SK-N-SH treated with all-trans-retinoic acid at 6 μM for 48 hours (cell line): Measurements from ENCODE around the gene CENPP.

ENCODE experiments used
- CREB5 ChIP-seq: fragments of 250-450 bp; sonication (Bioruptor Pico); IDR thresholded peaks from 2 replicates; pipeline ENCODE4 v1.5.1; 2020; ENCODE audit warnings: low read depth, mild to moderate bottlenecking, moderate library complexity
- ESRRG ChIP-seq: fragments of 250-450 bp; sonication (Bioruptor Pico); IDR thresholded peaks from 2 replicates; pipeline ENCODE4 v1.6.1; 2021; ENCODE audit warnings: mild to moderate bottlenecking
- OSR1 ChIP-seq: fragments of 250-450 bp; sonication (Bioruptor Pico); IDR thresholded peaks from 2 replicates; pipeline ENCODE4 v1.8.0; 2022; ENCODE audit warnings: moderate library complexity, mild to moderate bottlenecking, inconsistent platforms
- PATZ1 ChIP-seq: fragments of 250-450 bp; sonication (Bioruptor Pico); IDR thresholded peaks from 2 replicates; pipeline ENCODE4 v1.8.0; 2020; ENCODE audit warnings: mild to moderate bottlenecking, moderate library complexity, borderline replicate concordance
- PPARA ChIP-seq: fragments of 250-450 bp; sonication (Bioruptor Pico); IDR thresholded peaks from 2 replicates; pipeline ENCODE4 v1.5.0; 2020; ENCODE audit warnings: mild to moderate bottlenecking, borderline replicate concordance
- RARB ChIP-seq: fragments of 250-450 bp; sonication (Bioruptor Pico); IDR thresholded peaks from 2 replicates; pipeline ENCODE4 v1.8.0; 2021; ENCODE audit warnings: mild to moderate bottlenecking, moderate library complexity
- SNAI2 ChIP-seq: fragments of 250-450 bp; sonication (Bioruptor Pico); IDR thresholded peaks from 2 replicates; pipeline ENCODE4 v1.5.0; 2020; ENCODE audit warnings: mild to moderate bottlenecking, moderate library complexity
- TCF4 ChIP-seq: fragments of 250-450 bp; sonication (Bioruptor Pico); IDR thresholded peaks from 2 replicates; pipeline ENCODE4 v1.8.0; 2021; ENCODE audit warnings: mild to moderate bottlenecking, moderate library complexity, borderline replicate concordance
- ZC3H10 ChIP-seq: fragments of 250-450 bp; sonication (Bioruptor Pico); IDR thresholded peaks from 2 replicates; pipeline ENCODE4 v1.5.1; 2021; ENCODE audit warnings: mild to moderate bottlenecking, moderate library complexity
- ZFP30 ChIP-seq: fragments of 450-650 bp; formaldehyde crosslinking; IDR thresholded peaks from 2 replicates; pipeline ENCODE4 v1.5.0; 2022; ENCODE audit warnings: mild to moderate bottlenecking, moderate library complexity
- ZNF70 ChIP-seq: fragments of 450-650 bp; formaldehyde crosslinking; IDR thresholded peaks from 2 replicates; pipeline ENCODE4 v1.5.0; 2020; ENCODE audit warnings: mild to moderate bottlenecking, moderate library complexity
- ZNF8 ChIP-seq: fragments of 450-650 bp; formaldehyde crosslinking; IDR thresholded peaks from 2 replicates; pipeline ENCODE4 v1.5.0; 2020; ENCODE audit warnings: mild to moderate bottlenecking, moderate library complexity
- TF ChIP-seq, protein P1 (sequence below): fragments of 250-450 bp; sonication (Bioruptor Pico); IDR thresholded peaks from 2 replicates; pipeline ENCODE4 v1.5.1; 2021; ENCODE audit warnings: mild to moderate bottlenecking, moderate library complexity

DNA sequence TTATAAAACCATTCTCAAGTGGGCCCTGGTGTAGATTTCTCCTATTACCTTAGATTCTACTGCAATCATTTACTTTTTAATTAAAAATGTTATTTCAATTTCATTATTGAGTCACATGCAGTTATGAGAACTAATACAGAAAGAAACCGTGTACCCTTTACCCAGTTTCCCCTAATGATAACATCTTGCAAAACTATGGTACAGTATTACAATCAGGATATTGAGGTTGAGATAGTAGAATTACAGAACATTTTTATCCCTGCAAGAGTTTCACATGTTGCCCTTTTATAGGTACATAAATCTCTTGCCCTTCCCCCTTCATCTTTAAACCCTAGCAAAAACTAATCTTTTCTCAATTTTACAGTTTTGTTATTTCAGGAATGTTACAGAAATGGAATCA, 109.5 kb downstream of the CENPP start:
- TF ChIP-seq ZNF8 (no peak), ZNF70 (CRISPR knock-in tag) (no peak), RARB (no peak), SNAI2 (CRISPR knock-in tag) (no peak), ESRRG (CRISPR knock-in tag) (no peak), ZC3H10 (no peak), PATZ1 (CRISPR knock-in tag) (no peak), ZFP30 (CRISPR knock-in tag) (no peak), TCF4 (no peak), OSR1 (CRISPR knock-in tag) (no peak), CREB5 (CRISPR knock-in tag) (no peak), PPARA (no peak)
- TF ChIP-seq, protein P1, sequence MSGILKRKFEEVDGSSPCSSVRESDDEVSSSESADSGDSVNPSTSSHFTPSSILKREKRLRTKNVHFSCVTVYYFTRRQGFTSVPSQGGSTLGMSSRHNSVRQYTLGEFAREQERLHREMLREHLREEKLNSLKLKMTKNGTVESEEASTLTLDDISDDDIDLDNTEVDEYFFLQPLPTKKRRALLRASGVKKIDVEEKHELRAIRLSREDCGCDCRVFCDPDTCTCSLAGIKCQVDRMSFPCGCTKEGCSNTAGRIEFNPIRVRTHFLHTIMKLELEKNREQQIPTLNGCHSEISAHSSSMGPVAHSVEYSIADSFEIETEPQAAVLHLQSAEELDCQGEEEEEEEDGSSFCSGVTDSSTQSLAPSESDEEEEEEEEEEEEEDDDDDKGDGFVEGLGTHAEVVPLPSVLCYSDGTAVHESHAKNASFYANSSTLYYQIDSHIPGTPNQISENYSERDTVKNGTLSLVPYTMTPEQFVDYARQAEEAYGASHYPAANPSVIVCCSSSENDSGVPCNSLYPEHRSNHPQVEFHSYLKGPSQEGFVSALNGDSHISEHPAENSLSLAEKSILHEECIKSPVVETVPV: no peak
